Left ventricle myocardium inferior (tissue), 1 donor: ENCODE data around the gene COL12A1. TPM values are rescaled to one million over a fixed set of nuclear protein-coding genes. Genes with fewer than 3 reads are reported as not detected.

Experiments
- DNase-seq: peaks from one replicate; pipeline ENCODE4 v3.0.0-alpha.2; 2020
- H3K27ac ChIP-seq: fragments of 200-600 bp; replicated peaks from 2 replicates; pipeline ENCODE4 v1.8.0; 2021
- H3K27me3 ChIP-seq: fragments of 200-600 bp; 2 replicates; pipeline ENCODE4 v1.8.0; 2021; ENCODE audit warnings: low read depth
- H3K36me3 ChIP-seq: fragments of 200-600 bp; 2 replicates; pipeline ENCODE4 v1.8.0; 2021
- H3K4me1 ChIP-seq: fragments of 200-600 bp; 2 replicates; pipeline ENCODE4 v1.8.0; 2021
- H3K4me3 ChIP-seq: fragments of 200-600 bp; 2 replicates; pipeline ENCODE4 v1.8.0; 2021; ENCODE audit warnings: mild to moderate bottlenecking, moderate library complexity
- H3K9me3 ChIP-seq: fragments of 200-600 bp; replicated peaks from 2 replicates; pipeline ENCODE4 v1.8.0; 2021
- CTCF ChIP-seq: fragments of 200-600 bp; IDR thresholded peaks from 2 replicates; pipeline ENCODE4 v1.8.0; 2021; ENCODE audit warnings: antibody characterized with exemption, mild to moderate bottlenecking, borderline replicate concordance
- intact Hi-C: fragments of 100-400 bp; cut with micrococcal nuclease; formaldehyde crosslinking; loops from one replicate; pipeline ENCODE4 v1.11.0; 2022
- total RNA-seq: library from RNA; stranded (reverse); fragmentation: NEBNext Ultra II Directional; extraction: Animal tissue kit (Norgen Biotek cat#: 25700); gene quantifications from one replicate; pipeline ENCODE4 v1.2.1, GENCODE V29; 2021
- donor health status: DM: no; HTN: yes; CAD: no; lungs with severe emphysema.

The COL12A1 gene
- total RNA-seq, 1 donor from 2014 or later, result 12.2 TPM

GRCh38 chr6:75167851-75168250 lies 38.0 kb downstream of the COL12A1 start:
- H3K27ac ChIP-seq, result no peak overlapping the region
- H3K4me3 ChIP-seq, result no peak overlapping the region
- H3K36me3 ChIP-seq, result no peaks in the 10 kb centered on the region
- TF ChIP-seq CTCF, result no peak
- H3K4me1 ChIP-seq, result peaks cover 15% of the 10 kb centered on the region
- no peaks in the 10 kb centered on the region for H3K9me3 ChIP-seq
- intact Hi-C loops, result no loop called here
- DNase-seq, result no peak
- no peaks in the 10 kb centered on the region for H3K27me3 ChIP-seq

GRCh38 chr6:75167325-75167724 lies 38.5 kb downstream of the COL12A1 start:
- Histone ChIP-seq H3K36me3 (no peaks in the 10 kb centered on the region), H3K27me3 (no peaks in the 10 kb centered on the region), H3K4me1 (peaks cover 15% of the 10 kb centered on the region), H3K27ac (no peak overlapping the region), H3K4me3 (no peak overlapping the region), H3K9me3 (no peaks in the 10 kb centered on the region)
- no peak for TF ChIP-seq CTCF
- no peak for DNase-seq
- intact Hi-C loops, result no loop called here

- no peak for DNase-seq
- TF ChIP-seq CTCF, result no peak
- peaks cover 10% of the 10 kb centered on the region for H3K4me1 ChIP-seq
- intact Hi-C loops, result no loop called here
- no peaks in the 10 kb centered on the region for H3K27me3 ChIP-seq
- H3K27ac ChIP-seq, result no peak overlapping the region
- H3K36me3 ChIP-seq, result no peaks in the 10 kb centered on the region
- no peaks in the 10 kb centered on the region for H3K9me3 ChIP-seq
- H3K4me3 ChIP-seq, result no peak overlapping the region
Observed at GRCh38 chr6:75166773-75167172, 39.1 kb downstream of the COL12A1 start.

GRCh38 chr6:75166236-75166635 lies 39.6 kb downstream of the COL12A1 start:
- Histone ChIP-seq H3K36me3 (no peaks in the 10 kb centered on the region), H3K27me3 (no peaks in the 10 kb centered on the region), H3K4me3 (no peak overlapping the region), H3K4me1 (peaks cover 4% of the 10 kb centered on the region), H3K9me3 (no peaks in the 10 kb centered on the region), H3K27ac (no peak overlapping the region)
- no peak for DNase-seq
- TF ChIP-seq CTCF, result no peak
- intact Hi-C loops, result no loop called here

GRCh38 chr6:75158176-75158575 lies 47.7 kb downstream of the COL12A1 start:
- H3K9me3 ChIP-seq, result no peaks in the 10 kb centered on the region
- H3K27me3 ChIP-seq, result no peaks in the 10 kb centered on the region
- TF ChIP-seq CTCF, result no peak
- intact Hi-C loops, result no loop called here
- no peak overlapping the region for H3K27ac ChIP-seq
- H3K36me3 ChIP-seq, result no peaks in the 10 kb centered on the region
- no peak for DNase-seq
- no peaks in the 10 kb centered on the region for H3K4me1 ChIP-seq
- no peak overlapping the region for H3K4me3 ChIP-seq

GRCh38 chr6:75157336-75157735 lies 48.5 kb downstream of the COL12A1 start:
- Histone ChIP-seq H3K36me3 (no peaks in the 10 kb centered on the region), H3K27ac (no peak overlapping the region), H3K9me3 (no peaks in the 10 kb centered on the region), H3K4me3 (no peak overlapping the region), H3K27me3 (no peaks in the 10 kb centered on the region), H3K4me1 (no peaks in the 10 kb centered on the region)
- no peak for TF ChIP-seq CTCF
- intact Hi-C loops, result no loop called here
- DNase-seq, result no peak
